EH (cell line): Measurements from ENCODE around the gene RARA.

Experiments
- DNase-seq: peaks from one replicate; pipeline ENCODE4 v3.0.0-alpha.2; 2015; ENCODE audit warnings: low read depth

Gene RARA

DNA sequence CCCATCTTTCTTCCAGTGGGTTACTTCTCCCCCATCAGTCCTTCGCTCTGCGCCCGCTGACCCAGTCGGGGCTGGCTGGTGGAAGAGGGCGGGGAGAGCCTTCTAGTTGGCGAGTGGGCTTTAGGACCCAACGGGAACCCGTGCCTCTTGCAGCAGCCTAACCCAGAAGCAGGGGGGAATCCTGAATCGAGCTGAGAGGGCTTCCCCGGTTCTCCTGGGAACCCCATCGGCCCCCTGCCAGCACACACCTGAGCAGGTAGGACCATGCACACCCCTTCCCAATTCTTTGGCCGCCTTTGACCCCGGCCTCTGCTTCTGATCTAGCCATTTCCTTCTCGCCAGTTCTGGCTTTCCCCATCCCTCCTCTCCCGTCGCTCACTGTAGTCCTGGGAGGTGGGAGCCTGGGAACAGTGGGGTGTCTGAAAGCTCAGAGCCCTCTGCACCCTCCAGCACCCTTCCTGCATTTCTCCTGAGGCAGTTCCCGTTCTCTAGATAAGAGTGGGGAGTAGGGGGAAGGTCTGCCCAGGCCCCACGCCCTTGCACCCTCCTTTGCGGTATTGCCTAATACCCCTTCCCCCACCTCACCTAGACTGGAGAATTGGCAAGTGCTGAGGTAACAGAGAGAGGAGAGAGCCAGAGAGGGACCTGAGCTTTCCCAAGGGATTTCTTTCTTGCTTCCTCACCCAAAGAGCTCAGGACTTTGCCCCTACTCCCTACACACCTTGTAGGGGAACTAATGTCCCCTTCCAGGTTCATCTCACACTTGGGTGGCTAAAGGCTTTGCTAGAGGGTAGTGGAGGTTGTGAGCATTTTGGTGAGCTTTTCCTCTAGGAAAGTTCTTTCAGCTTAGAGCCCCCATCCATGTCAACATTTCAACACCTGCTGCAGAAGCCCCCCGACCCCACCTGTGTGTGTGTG is at the start of gene RARA:
RARA (plus strand) TSS at position 150 of the 918 bp plus-strand sequence. CDS start 22,039 bp downstream, outside the sequence.
- DNase-seq, result no peak

DNA sequence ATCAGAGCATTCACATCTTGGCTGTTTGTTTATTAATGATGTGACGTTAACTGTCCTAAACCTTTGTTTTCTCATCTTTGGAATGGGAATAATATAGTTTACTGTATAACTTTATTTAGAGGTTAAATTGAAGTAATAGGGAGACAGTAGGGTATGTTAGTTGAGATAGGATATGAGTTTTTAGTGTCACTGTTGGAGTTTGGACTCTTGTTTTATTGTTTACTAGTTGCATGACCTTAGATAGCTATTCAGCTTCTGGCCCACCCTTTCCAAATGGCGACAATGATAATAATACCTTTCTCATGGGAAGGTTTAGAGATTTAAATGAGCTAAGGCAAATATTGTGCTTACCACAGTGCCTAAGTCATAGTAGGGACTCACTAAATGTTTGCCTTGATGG is 49.5 kb upstream of the RARA start:
- no peak for DNase-seq

DNA sequence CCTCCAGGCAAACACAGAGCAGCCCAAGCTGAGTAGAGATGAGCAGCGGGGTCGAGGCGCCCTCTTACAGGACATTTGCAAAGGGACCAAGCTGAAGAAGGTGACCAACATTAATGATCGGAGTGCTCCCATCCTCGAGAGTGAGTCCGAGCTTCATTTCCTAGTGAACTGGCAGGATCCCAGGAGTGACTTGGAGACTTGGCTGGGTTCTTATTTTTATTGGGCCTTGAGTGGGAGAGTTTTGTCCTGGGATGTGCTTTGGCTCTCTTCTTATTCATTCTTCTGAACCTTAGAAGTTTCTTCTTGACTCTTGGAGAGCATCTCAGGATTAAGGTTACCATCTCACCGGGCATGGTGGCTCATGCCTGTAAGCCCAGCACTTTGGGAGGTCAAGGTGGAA is 48.5 kb upstream of the RARA start:
- no peak for DNase-seq

DNA sequence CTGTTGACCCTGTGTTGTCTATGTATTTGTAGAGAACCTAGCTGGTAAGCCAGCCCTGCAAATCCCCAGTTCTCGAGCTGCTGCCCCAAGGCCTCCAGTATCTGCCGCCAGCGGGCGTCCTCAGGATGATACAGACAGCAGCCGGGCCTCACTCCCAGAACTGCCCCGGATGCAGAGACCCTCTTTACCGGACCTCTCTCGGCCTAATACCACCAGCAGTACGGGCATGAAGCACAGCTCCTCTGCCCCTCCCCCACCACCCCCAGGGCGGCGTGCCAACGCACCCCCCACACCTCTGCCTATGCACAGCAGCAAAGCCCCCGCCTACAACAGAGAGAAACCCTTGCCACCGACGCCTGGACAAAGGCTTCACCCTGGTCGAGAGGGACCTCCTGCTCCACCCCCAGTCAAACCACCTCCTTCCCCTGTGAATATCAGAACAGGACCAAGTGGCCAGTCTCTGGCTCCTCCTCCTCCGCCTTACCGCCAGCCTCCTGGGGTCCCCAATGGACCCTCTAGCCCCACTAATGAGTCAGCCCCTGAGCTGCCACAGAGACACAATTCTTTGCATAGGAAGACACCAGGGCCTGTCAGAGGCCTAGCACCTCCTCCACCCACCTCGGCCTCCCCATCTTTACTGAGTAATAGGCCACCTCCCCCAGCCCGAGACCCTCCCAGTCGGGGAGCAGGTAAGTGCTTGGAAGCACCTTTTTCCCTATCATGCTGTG is 44.4 kb upstream of the RARA start:
- DNase-seq, result no peak

DNA sequence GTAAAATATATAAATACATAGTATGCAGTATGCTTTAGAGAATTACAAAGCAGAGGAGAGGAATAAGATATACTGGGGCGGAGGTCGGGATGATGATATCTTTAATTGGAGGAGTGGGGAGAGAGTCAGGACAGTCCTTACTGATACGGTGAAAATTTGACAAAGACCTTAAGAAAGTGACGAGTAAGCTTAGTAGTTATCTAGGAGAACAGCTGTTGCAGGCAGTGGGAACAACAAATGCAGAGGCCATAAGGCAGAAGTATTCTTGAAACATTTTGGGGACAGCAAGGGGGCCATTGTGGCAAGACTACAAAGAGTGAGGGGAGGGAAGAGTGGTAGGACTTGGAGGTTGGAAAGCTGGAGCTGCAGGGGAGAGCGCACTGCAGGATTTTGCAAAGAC is 43.6 kb upstream of the RARA start:
- no peak for DNase-seq

DNA sequence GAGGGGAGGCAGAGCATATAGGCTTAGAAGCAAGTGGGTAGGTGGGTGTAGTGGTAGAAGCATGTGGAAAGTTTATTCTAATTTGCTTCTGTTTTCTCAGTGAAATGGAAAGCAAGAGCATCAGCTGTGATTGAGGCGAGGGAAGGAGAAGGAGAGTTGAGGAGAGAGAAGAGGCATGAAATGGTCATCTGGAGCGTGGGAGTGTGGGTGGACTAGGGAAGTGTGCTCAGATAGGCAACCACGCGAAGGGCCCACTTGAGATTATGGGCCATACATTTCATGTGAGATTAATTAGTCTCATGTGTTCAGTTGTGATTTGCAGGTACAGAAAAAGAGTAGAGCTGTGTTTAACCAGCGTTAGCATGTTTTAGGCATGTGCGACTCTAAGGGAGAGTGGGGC is 42.1 kb upstream of the RARA start:
- no peak for DNase-seq

DNA sequence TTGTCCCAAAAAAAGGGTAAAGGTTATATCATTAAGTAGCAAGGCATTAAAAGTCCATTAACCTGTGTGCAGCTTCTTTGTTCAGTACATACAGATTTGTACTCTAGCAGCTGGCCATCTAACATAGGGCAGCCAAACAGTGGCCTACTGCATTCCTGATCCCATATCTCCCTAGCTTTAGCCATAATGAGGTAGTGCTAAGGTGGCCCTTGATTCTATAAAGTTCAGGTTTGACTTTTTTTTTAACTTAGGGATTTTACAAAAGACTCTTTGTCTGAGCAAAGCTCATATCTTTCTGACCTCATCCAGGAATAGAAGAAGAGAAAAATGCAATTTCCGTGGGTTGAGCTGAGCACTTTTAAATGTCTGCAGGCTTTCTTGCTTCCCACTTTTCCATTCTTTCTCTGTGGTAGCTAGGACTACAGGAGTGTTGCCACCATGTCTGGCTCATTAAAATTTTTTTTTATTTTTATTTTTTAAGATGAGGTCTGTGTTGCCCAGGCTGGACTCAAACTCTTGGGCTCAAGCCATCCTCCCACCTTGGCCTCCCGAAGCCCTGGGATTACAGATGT is 40.8 kb upstream of the RARA start:
- no peak for DNase-seq

DNA sequence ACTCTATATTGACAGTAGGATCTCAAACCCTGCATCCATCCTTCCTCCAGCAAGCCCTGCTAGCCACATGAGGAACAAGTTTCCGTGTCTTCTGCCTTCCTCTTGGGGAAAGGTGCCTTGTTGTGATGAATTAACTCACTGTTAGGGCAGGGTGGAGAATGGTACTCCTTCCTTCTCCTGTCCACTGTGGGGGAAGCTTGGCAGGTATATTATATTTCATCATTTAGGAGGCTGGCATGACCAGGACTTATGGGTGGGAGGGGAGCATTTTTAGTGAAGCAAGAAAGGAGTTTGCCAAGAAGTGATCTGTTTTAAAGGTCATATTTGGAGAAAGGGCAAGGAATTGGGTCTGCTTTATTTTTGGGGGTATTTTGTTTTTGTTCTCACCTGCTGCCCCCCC is 30.6 kb upstream of the RARA start:
- DNase-seq, result no peak

DNA sequence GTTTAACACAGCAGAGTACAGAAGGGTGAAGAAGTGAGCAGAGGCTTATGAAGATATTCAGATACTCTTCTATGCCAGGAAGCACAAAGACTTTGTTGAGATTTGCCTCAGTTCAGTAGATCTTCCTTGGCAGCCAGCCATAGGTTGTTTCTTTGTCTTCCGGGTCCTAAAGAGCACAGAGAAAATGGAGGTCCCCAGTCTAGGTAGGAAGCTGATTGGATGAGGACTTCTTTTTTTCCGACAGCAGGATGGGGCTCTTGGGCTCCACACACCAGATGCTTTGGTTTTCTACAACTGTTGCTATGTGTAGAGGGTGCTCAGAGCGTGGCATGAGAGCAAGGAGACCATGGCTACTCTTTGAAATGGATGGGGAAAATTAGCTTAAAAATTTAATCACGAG is 29.6 kb upstream of the RARA start:
- DNase-seq, result no peak

DNA sequence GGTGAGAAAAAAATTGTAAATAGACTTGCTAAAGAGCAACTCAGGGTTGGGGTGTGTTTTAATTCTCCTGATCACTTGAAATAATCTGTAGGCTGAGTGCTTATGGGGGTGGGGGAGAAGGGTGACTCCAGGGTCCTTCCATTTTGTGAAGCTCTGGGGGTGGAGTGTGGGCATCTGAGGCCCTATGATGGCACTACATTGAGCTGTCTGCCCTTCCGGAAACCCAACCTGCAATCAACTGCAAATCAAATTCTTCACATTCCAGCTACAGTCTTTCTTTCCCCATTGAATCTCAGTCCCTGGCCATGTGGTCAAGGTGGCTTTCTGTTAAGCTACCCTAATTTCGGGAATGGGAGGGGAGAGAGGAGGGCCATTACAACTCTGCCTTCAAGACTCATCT is 27.3 kb upstream of the RARA start:
- DNase-seq, result peak; percentile 11

DNA sequence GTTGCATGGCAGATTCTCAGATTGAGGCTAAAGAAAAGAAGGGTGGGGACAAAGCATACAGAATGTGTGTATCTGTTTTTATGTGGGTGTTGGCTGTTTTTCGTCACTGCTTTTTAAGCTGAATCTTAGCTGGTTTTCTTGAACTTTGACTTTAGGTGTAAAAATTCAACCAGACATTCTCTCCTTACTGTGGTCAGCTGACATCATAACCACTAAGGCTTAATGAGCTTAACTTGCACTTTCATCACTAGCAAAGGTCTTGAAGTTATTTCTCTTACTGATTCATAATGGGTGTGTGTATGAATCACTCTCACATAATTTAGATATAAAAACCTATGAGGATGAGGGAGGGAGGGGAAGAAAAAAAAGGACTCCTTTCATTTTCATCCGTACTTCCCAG is 25.3 kb upstream of the RARA start:
- DNase-seq, result peak; percentile 96

DNA sequence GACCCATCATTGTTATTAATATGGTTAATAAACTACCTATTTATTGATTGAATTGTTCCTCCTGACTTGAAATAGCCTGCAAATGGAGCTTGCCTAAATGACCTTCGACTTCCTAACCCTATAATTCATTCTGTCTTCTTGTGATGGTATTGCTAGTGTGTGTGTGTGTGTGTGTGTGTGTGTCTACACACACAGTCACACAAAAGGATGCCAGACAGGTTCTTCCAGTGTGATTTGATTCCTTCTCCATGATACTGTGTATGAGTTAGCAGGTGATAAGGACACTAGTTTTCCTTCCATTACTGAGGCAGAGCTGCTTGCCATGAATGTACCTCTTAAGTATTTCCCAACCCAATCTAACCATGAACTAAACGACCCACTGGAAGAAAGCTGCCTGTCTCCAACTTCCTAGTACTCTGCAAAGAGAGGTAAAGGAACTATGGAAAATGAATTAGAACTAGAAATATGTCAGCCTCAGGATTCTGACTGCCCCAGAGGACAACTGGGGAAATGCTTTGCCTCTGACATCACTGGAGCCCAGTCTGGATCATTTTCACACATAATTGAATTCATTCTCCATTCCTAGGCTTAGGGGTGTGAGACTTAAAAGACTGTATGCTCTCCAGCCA is 24.8 kb upstream of the RARA start:
- peak; percentile 96 for DNase-seq

DNA sequence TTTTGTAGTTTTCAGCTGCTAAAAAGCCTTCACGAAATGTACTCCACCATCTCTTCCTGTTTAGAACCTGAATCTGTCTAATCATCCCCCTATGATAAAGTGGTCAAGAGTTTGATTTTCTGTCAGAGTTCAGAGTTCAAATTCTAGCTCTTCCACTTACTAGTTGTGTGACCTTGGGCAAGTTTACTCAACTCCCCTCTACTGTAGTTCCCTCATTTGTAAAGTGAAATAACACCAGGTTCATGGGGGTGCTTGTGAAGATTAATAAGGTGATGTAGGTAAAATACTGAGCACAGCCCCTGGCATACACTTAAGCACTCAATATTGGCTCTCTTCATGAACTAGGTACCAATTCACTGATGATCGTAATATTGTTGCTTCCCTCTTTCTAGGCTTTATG is 22.5 kb upstream of the RARA start:
- no peak for DNase-seq

DNA sequence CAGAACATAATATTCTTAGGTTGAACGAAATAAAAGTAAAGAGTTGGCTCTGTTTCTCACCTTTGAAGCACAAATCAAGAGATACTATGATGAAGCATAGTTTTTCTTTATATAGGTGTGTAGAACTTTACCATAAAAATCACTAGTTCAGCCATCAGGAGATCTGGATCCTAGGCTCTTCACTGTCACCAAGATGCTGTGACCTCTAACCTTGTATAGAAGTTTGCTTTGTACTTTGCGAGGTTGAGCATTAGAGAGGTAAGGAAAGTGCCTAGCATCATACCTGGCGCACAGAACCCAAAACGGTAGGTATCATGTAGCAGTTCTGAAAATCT is 21.9 kb upstream of the RARA start:
- no peak for DNase-seq

DNA sequence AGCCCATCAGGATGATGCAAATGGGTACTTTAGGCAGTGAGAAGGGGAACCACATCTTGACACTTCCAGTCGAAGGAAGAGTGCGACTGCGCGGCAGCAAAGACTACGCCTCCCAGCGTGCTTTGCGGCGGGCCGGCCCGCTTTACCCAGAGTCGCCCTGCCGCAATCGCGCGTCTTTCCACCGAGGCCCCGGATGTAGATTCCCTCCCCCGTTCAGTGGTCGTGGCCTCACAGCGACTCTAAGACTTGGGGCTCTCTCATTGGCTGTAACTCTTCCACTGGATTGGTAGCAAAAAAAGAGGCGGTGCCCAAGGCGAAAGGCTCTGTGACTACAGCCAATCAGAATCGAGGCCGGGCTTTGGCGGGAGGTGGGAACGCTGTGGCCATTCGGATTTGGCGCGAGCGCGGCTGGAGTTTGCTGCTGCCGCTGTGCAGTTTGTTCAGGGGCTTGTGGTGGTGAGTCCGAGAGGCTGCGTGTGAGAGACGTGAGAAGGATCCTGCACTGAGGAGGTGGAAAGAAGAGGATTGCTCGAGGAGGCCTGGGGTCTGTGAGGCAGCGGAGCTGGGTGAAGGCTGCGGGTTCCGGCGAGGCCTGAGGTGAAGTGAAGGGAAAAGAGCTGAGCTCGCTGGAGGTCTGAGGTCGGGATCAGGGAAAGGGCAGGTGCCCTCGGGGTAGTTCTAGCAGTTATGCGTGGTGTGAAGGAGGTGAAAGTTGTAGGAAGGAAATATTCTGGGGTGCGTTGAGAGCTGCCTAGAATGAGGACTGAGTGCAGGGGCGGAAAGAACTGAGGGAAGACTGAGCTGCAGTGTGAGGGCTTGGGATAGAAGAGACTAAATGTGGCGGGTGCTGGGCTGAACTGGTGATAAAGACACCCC is 21.2 kb upstream of the RARA start, which contains the start of gene CDC6:
CDC6 (plus strand) TSS at position 386 of the 876 bp plus-strand sequence. CDS start 1,542 bp downstream, outside the sequence.
- peak; percentile 99 for DNase-seq

DNA sequence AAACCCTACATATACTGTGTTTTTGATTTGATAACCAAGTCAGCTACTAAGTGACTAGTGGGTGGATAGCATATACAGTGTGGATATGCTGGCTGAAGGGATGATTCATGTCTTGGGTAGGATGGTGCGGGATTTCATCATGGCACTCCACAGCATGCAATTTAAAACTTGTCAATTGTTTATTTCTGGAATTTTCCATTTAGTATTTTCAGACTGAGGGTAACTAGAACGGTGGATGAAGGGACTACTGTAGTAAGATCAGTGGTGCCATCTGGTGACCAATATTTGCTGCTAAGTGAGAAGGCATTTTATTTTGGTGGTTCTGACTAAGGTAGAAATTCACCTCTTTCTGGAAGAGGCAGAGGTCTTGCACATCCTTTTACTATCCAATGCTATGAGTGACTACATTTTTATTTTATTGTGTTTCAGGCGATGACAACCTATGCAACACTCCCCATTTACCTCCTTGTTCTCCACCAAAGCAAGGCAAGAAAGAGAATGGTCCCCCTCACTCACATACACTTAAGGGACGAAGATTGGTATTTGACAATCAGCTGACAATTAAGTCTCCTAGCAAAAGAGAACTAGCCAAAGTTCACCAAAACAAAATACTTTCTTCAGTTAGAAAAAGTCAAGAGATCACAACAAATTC is 18.2 kb upstream of the RARA start:
- DNase-seq, result peak; percentile 94

DNA sequence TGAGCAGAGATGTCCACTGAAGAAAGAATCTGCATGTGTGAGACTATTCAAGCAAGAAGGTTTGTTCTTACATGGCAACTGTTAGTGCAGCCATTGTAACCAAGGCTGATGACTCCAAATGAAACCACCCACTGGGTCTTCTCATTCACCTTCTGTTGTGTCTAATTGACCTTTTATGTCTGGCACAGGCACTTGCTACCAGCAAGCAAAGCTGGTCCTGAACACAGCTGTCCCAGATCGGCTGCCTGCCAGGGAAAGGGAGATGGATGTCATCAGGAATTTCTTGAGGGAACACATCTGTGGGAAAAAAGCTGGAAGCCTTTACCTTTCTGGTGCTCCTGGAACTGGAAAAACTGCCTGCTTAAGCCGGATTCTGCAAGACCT is 17.7 kb upstream of the RARA start:
- DNase-seq, result no peak

DNA sequence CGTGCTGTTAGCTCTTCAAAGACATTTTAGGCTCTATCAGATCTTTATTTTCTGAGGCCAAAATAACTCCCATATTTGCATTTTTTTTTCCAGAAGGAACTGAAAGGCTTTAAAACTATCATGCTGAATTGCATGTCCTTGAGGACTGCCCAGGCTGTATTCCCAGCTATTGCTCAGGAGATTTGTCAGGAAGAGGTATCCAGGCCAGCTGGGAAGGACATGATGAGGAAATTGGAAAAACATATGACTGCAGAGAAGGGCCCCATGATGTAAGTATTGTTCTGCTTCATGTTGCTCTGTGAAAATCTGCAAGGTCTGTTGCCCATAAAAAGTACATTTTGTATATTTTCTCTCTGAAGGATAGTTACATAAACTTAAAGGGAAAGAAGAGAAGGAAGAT is 15.6 kb upstream of the RARA start:
- DNase-seq, result no peak

DNA sequence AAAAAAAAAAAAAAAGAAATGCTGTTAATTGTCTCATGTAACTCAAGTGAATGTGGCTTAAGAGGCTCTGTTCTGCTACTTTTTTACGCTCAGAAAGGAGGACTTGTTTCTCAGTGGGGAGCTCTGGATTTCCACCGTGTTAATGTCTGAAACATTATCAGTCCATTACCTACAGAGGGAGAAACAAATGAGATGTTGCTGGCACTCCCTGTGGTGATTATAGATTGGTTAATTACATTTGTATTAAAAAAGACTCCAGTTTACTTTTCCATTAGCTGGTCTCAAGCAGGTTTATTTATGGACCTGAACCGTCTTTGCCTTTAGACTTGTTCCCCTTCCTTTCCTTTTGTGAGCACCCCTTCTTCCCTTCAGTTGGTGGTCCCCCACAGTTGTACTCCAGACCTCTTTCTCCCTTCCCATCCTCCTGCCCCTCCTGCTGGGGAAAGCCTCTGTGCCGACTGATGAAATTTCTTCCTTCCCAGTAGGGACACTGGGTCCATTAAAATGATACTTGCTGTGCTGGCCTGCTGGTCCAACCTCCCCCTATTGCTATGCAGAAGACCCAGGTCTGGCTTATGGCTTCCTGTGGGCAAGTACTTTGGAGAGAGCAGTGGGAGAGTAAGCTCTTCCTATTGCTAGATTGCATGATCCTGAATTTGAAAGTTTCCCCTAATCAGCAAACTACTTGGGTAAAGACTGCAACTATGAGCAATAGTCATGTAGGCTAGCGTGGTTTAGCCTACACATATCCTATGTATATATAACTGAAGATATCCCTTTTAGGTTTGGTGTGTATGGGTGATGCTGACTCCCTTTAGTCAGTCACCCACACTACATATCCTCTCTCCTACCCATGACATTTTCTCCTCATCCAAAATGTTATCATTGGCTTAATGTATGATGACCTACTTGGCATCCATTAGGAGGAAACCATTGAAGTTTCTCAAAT is 13.2 kb upstream of the RARA start:
- no peak for DNase-seq

DNA sequence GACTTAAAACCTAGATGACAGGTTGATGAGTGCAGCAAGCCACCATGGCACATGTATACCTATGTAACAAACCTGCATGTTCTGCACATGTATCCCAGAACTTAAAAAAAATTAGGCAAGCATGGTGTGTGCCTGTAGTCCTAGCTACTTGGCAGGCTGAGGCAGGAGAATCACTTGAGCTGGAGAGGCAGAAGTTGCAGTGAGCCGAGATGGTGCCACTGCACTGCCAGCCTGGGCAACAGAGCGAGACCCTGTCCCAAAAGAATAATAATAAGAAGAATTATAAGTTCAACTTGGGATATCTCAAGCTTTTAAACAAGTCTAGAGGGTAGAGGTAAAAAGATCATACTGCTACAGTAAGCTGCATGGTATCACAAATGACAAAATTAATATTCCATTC is 11.5 kb upstream of the RARA start:
- DNase-seq, result no peak
